B cell (primary cell): ENCODE data around the gene IL23A. TPM values are rescaled to one million over a fixed set of nuclear protein-coding genes. Genes with fewer than 3 reads are reported as not detected.
A peak's percentile ranks its signal among the peaks of the same experiment; 100 is the strongest.

Experiments used
- ATAC-seq: fragments of 200-7000 bp; cut with Tn5 transposase; one replicate; pipeline ENCODE4 v1.10.0; 2021; ENCODE audit warnings: low read depth, mild to moderate bottlenecking, moderate number of reproducible peaks, moderate library complexity
- CTCF ChIA-PET: fragments of 350-600 bp; sonication (Branson Sonifier 250); formaldehyde crosslinking; loops from one replicate; lab custom pipeline; 2021; ENCODE audit warnings: antibody characterized with exemption, inconsistent platforms; lab: Charles Lee
- POLR2A ChIA-PET: fragments of 350-600 bp; sonication (Branson Sonifier 250); formaldehyde crosslinking; loops from one replicate; lab custom pipeline; 2021; ENCODE audit warnings: antibody characterized with exemption; lab: Charles Lee
- DNase-seq: peaks from one replicate; pipeline ENCODE4 v3.0.0; 2013
- H2AFZ ChIP-seq: 2 replicates; pipeline ENCODE4 v1.6.1; 2012; ENCODE audit warnings: mild to moderate bottlenecking, low read depth, low read length; ENCODE audit not compliant: insufficient read depth, poor library complexity, severe bottlenecking
- H3K27ac ChIP-seq, 2 donors: 1 replicate in 1 of 2; 2 replicates in 1 of 2; pipeline ENCODE4 v1.5.1; 2012 to 2013; ENCODE audit warnings: low read length in 2 of 2, mild to moderate bottlenecking in 2 of 2, moderate library complexity in 1 of 2
- H3K27me3 ChIP-seq, 4 experiments: fragments of 200-600 bp in 1 of 4; sonication (generic) in 1 of 4; replicated peaks in 1 of 4; 1 replicate in 2 of 4; 2 replicates in 2 of 4; pipeline versions ENCODE4 v1.6.1 to v1.7.0; 2013 to 2016; ENCODE audit warnings: low read length in 3 of 4, mild to moderate bottlenecking in 2 of 4, mixed read lengths in 1 of 4, moderate library complexity in 1 of 4; ENCODE audit not compliant: insufficient read depth in 4 of 4, control insufficient read depth in 3 of 4; ENCODE audit errors: control extremely low read depth in 1 of 4
- H3K36me3 ChIP-seq, 2 experiments: replicated peaks in 1 of 2; 1 replicate in 1 of 2; 2 replicates in 1 of 2; pipeline versions ENCODE4 v1.6.1 to v1.7.1; 2013; ENCODE audit warnings: low read length in 1 of 2; ENCODE audit not compliant: insufficient read depth in 2 of 2, control insufficient read depth in 1 of 2; ENCODE audit errors: control extremely low read depth in 1 of 2, extremely low read depth in 1 of 2
- H3K4me1 ChIP-seq, 2 donors: fragments of 200-600 bp in 1 of 2; sonication (generic) in 1 of 2; 1 replicate in 1 of 2; 2 replicates in 1 of 2; pipeline versions ENCODE4 v1.5.1 to v1.6.1; 2013 to 2017; ENCODE audit warnings: low read length in 2 of 2; ENCODE audit not compliant: control insufficient read depth in 2 of 2, insufficient read depth in 2 of 2
- H3K4me2 ChIP-seq: replicated peaks from 2 replicates; pipeline ENCODE3; 2012; ENCODE audit warnings: mild to moderate bottlenecking, low read depth, low read length; ENCODE audit not compliant: poor library complexity, severe bottlenecking
- H3K4me3 ChIP-seq, 5 experiments: fragments of 200-600 bp in 1 of 5; sonication (generic) in 1 of 5; 1 replicate in 3 of 5; 2 replicates in 2 of 5; pipeline versions ENCODE4 v1.5.1 to v1.7.0; 2011 to 2016; ENCODE audit warnings: low read length in 4 of 5, mild to moderate bottlenecking in 4 of 5, low read depth in 2 of 5, control low read depth in 1 of 5, moderate library complexity in 1 of 5; ENCODE audit not compliant: insufficient read depth in 1 of 5; ENCODE audit errors: control extremely low read depth in 1 of 5, extremely low read depth in 1 of 5
- H3K79me2 ChIP-seq: fragments of 200-600 bp; sonication (generic); one replicate; pipeline ENCODE4 v1.6.0; 2016; ENCODE audit warnings: low read length; ENCODE audit not compliant: control insufficient read depth, insufficient read depth
- H3K9ac ChIP-seq: fragments of 200-600 bp; sonication (generic); 2 replicates; pipeline ENCODE4 v1.6.1; 2017; ENCODE audit warnings: mild to moderate bottlenecking, low read length, moderate library complexity
- H3K9me3 ChIP-seq, 3 donors: one replicate each; pipeline versions ENCODE4 v1.6.1 to v1.7.1; 2013; ENCODE audit warnings: low read length in 2 of 3; ENCODE audit not compliant: control insufficient read depth in 2 of 3, insufficient read depth in 1 of 3; ENCODE audit errors: control extremely low read depth in 1 of 3
- H4K20me1 ChIP-seq: 2 replicates; pipeline ENCODE4 v1.6.0; 2012; ENCODE audit warnings: mild to moderate bottlenecking, low read length; ENCODE audit not compliant: insufficient read depth, control insufficient read depth, poor library complexity, severe bottlenecking
- H3K27ac Mint-ChIP-seq: one replicate; pipeline ENCODE4 v1.8.0; 2021; ENCODE audit warnings: mixed read lengths
- H3K27me3 Mint-ChIP-seq: one replicate; pipeline ENCODE4 v1.8.0; 2021; ENCODE audit warnings: mixed read lengths
- H3K4me1 Mint-ChIP-seq: one replicate; pipeline ENCODE4 v1.8.0; 2021; ENCODE audit warnings: mixed read lengths
- H3K4me3 Mint-ChIP-seq: one replicate; pipeline ENCODE4 v1.8.0; 2021; ENCODE audit warnings: mixed read lengths
- H3K9me3 Mint-ChIP-seq: one replicate; pipeline ENCODE4 v1.8.0; 2022; ENCODE audit warnings: mixed read lengths; ENCODE audit not compliant: insufficient read depth
- CTCF ChIP-seq: fragments of 200-600 bp; IDR thresholded peaks from one replicate; pipeline ENCODE4 v1.8.0; 2022; ENCODE audit warnings: antibody characterized with exemption, mild to moderate bottlenecking
- EZH2 ChIP-seq: IDR thresholded peaks from 2 replicates; pipeline ENCODE4 v1.6.1; 2012; ENCODE audit warnings: borderline replicate concordance, low read depth, mild to moderate bottlenecking, moderate library complexity, low read length; ENCODE audit not compliant: insufficient read depth, poor library complexity, severe bottlenecking
- WGBS: methylation state at CpG from one replicate; pipeline ENCODE4 v1.1.5; 2013; ENCODE audit warnings: missing lambda C conversion rate; ENCODE audit not compliant: insufficient coverage; 5-methylcytosine and 5-hydroxymethylcytosine counted together
- intact Hi-C: fragments of 100-400 bp; cut with micrococcal nuclease; formaldehyde crosslinking; loops from one replicate; pipeline ENCODE4 v1.10.0; 2022
- polyA plus RNA-seq: library from polyadenylated mRNA; depleted of rRNA; stranded (reverse); fragments of >200 nt; gene quantifications from 2 replicates; pipeline ENCODE4 v1.2.3, GENCODE V29; 2012
- total RNA-seq, 2 donors: library from RNA; stranded (reverse); fragments of 120-200 nt in 1 of 2; gene quantifications; 1 replicate in 1 of 2; 2 replicates in 1 of 2; pipeline versions ENCODE4 v1.2.3 to v1.2.4, GENCODE V29; 2013 to 2022

The IL23A gene
- total and polyA plus RNA-seq, 2 donors (not counting 1 experiment from before 2014, with no cell fraction given) = 20.5 to 32.6 TPM

- Histone ChIP-seq H3K27me3 (no peaks in the 10 kb centered on the region), H3K9ac (peak overlapping the region; percentile 81), H3K4me2 (peak overlapping the region; percentile 93), H3K79me2 (peaks cover 60% of the 10 kb centered on the region), H3K4me3 (peak overlapping the region; percentile 50 to 83 (median 78)), H3K4me1 (peaks cover 51 to 61% of the 10 kb centered on the region in 2 donors), H4K20me1 (peaks cover 28% of the 10 kb centered on the region), H2AFZ (peak overlapping the region; percentile 97), H3K36me3 (peaks cover 0 to 7% of the 10 kb centered on the region in 2 experiments), H3K9me3 (no peaks in the 10 kb centered on the region), H3K27ac (peak overlapping the region; percentile 92 to 95)
- peaks cover 57% of the 10 kb centered on the region for H3K4me1 Mint-ChIP-seq
- ATAC-seq (no peak), DNase-seq (no peak)
- POLR2A ChIA-PET = interaction anchor here (0.6 to 1.2 kb wide), 4 partner anchors 34 to 148 kb away, joined by 3 to 4 read pairs (median 3); partner anchors contain the start of genes ANKRD52, IL23A and TIMELESS
- no peaks in the 10 kb centered on the region for H3K9me3 Mint-ChIP-seq
- intact Hi-C loops = loop anchor here (1.0 to 2.0 kb wide), 10 partner anchors 15 to 335 kb away; partner anchors contain the start of genes ANKRD52, NABP2, SPRYD4 and STAT2
- H3K27ac Mint-ChIP-seq = peak overlapping the region; percentile 97
- no peak for TF ChIP-seq EZH2
- no peak for TF ChIP-seq CTCF
- WGBS = 66% methylated on average over 20 of the region's 21 CpGs
- CTCF ChIA-PET = interaction anchor here (0.7 to 1.3 kb wide), 4 partner anchors 22 to 99 kb away, joined by 3 to 4 read pairs (median 3); no protein-coding TSS in a partner anchor
- peak overlapping the region; percentile 98 for H3K4me3 Mint-ChIP-seq
- H3K27me3 Mint-ChIP-seq = no peaks in the 10 kb centered on the region
Measured at GRCh38 chr12:56300644-56301464, 37.8 kb upstream of the IL23A start.
